Pancreas (tissue), 10 donors: ENCODE results near the gene GPR61. TPM values are rescaled to one million over a fixed set of nuclear protein-coding genes. Genes with fewer than 3 reads are reported as not detected.

Experiments
- ATAC-seq, 4 donors: fragments of 200-7000 bp; cut with Tn5 transposase; one replicate each; pipeline versions ENCODE4 v1.8.0 to v1.9.1; 2020; ENCODE audit warnings: mild to moderate bottlenecking in 4 of 4, moderate library complexity in 4 of 4
- DNase-seq, 6 donors: peaks; one replicate each; pipeline ENCODE4 v3.0.0-alpha.2; 2020
- FAIRE-seq: peaks from 2 replicates; lab custom pipeline; 2012; peaks lifted over from hg19 to GRCh38; lab: Jason Lieb, UNC
- H3K27ac ChIP-seq, 4 donors: fragments of 200-600 bp; sonication (generic); 1 replicate in 3 of 4; 2 replicates in 1 of 4; pipeline versions ENCODE4 v1.5.0 to v1.8.0; 2020
- H3K27me3 ChIP-seq, 4 donors: fragments of 200-600 bp; one replicate each; pipeline ENCODE4 v1.8.0; 2021
- H3K36me3 ChIP-seq, 3 donors: fragments of 200-600 bp; sonication (generic) in 1 of 3; one replicate each; pipeline versions ENCODE4 v1.5.0 to v1.8.0; 2020 to 2021
- H3K4me1 ChIP-seq, 3 donors: fragments of 200-600 bp; one replicate each; pipeline ENCODE4 v1.8.0; 2021
- H3K4me3 ChIP-seq, 4 donors: fragments of 200-600 bp; sonication (generic) in 2 of 4; one replicate each; pipeline versions ENCODE4 v1.5.0 to v1.8.0; 2020 to 2021
- H3K9me3 ChIP-seq, 4 donors: fragments of 200-600 bp; one replicate each; pipeline ENCODE4 v1.8.0; 2021
- CTCF ChIP-seq, 4 donors: fragments of 200-600 bp; sonication (generic) in 3 of 4; IDR thresholded peaks; one replicate each; pipeline versions ENCODE4 v1.5.0 to v1.8.0; 2021; ENCODE audit warnings: antibody characterized with exemption in 4 of 4
- WGBS, 2 donors: extraction: QIAGEN DNeasy Blood & Tissue Kit; methylation state at CpG; one replicate each; pipeline ENCODE4 v1.1.7; 2013; 5-methylcytosine and 5-hydroxymethylcytosine counted together
- intact Hi-C, 3 donors: fragments of 100-400 bp; cut with DNase I; formaldehyde crosslinking; loops; one replicate each; pipeline versions ENCODE4 v1.11.1 to v1.14.2; 2022
- polyA plus RNA-seq, 2 donors: library from polyadenylated mRNA; stranded (reverse); fragments of 200-250 nt; gene quantifications; one replicate each; pipeline ENCODE4 v1.2.3, GENCODE V29; 2013
- total RNA-seq, 6 donors: library from RNA; stranded (reverse); fragmentation: NEBNext Ultra II Directional in 4 of 6; extraction: Animal tissue kit (Norgen Biotek cat#: 25700) in 4 of 6; gene quantifications; one replicate each; pipeline versions ENCODE4 v1.2.1 to v1.2.4, GENCODE V29; 2021 to 2023
- donor health status: healthy with polysubstance abuse.
- donor health status: DM: no; HTN: no; CAD: no; lungs with moderate emphysema.
- donor health status: DM: no; HTN: no; CAD: no.
- donor health status: control.
- donor health status: control.
- donor health status: Bipolar disorder and iron deficiency.
- donor health status: DM: yes; HTN: yes; CAD: no.
- donor health status: DM: no; HTN: no; CAD: no.
- donor health status: DM: no; HTN: no; CAD: no.
- donor health status: DM: yes; HTN: yes; CAD: no.

GPR61 gene
- total and polyA plus RNA-seq, 8 donors = 0.09 to 0.19 TPM; not detected in 6

GRCh38 chr1:109500941-109501381 is 38.7 kb upstream of the GPR61 start:
- intact Hi-C loops = no loop called here
- H3K27me3 ChIP-seq = no peaks in the 10 kb centered on the region
- H3K4me3 ChIP-seq = no peak overlapping the region
- TF ChIP-seq CTCF (IDR thresholded peaks at IDR 0.05) = no peak
- H3K9me3 ChIP-seq = no peaks in the 10 kb centered on the region
- peak in 1 of 4 donors; percentile 9 for ATAC-seq
- FAIRE-seq = no peak
- H3K27ac ChIP-seq = no peak overlapping the region
- 54 to 64% methylated on average over 5 of the region's 5 CpGs for WGBS, 2 donors
- peaks cover 0 to 6% (median 0%) of the 10 kb centered on the region in 3 donors for H3K4me1 ChIP-seq
- no peak for DNase-seq
- H3K36me3 ChIP-seq = peaks cover 0 to 9% (median 3%) of the 10 kb centered on the region in 3 donors

- Histone ChIP-seq H3K9me3 (no peaks in the 10 kb centered on the region), H3K27ac (no peak overlapping the region), H3K27me3 (no peaks in the 10 kb centered on the region), H3K4me1 (peaks cover 0 to 6% (median 0%) of the 10 kb centered on the region in 3 donors), H3K4me3 (no peak overlapping the region), H3K36me3 (peaks cover 0 to under 1% (median 0%) of the 10 kb centered on the region in 3 donors)
- FAIRE-seq (no peak), ATAC-seq (no peak), DNase-seq (no peak)
- 76 to 78% methylated on average over 5 of the region's 5 CpGs for WGBS, 2 donors
- intact Hi-C loops = no loop called here
- no peak for TF ChIP-seq CTCF (IDR thresholded peaks at IDR 0.05)
These were observed 37.9 kb upstream of the GPR61 start for GRCh38 chr1:109501644-109502363.

- Histone ChIP-seq H3K4me1 (peaks cover 0 to 6% (median 0%) of the 10 kb centered on the region in 3 donors), H3K36me3 (no peaks in the 10 kb centered on the region), H3K4me3 (no peak overlapping the region), H3K9me3 (no peaks in the 10 kb centered on the region), H3K27me3 (no peaks in the 10 kb centered on the region), H3K27ac (no peak overlapping the region)
- ATAC-seq (peak; percentile 38 to 70 (median 64)), DNase-seq (no peak), FAIRE-seq (no peak)
- WGBS, 2 donors = 54 to 60% methylated on average over 3 of the region's 3 CpGs
- TF ChIP-seq CTCF (IDR thresholded peaks at IDR 0.05) = no peak
- intact Hi-C loops = no loop called here
These were observed 37.3 kb upstream of the GPR61 start for GRCh38 chr1:109502364-109502851.

GRCh38 chr1:109503935-109504334 is 35.7 kb upstream of the GPR61 start:
- FAIRE-seq (no peak), DNase-seq (no peak), ATAC-seq (no peak)
- Histone ChIP-seq H3K4me1 (peaks cover 0 to 6% (median 0%) of the 10 kb centered on the region in 3 donors), H3K4me3 (no peak overlapping the region), H3K27ac (no peak overlapping the region), H3K36me3 (no peaks in the 10 kb centered on the region), H3K27me3 (no peaks in the 10 kb centered on the region), H3K9me3 (no peaks in the 10 kb centered on the region)
- intact Hi-C loops = no loop called here
- no peak for TF ChIP-seq CTCF (IDR thresholded peaks at IDR 0.05)
- 73 to 79% methylated on average over 5 of the region's 5 CpGs for WGBS, 2 donors

GRCh38 chr1:109504974-109505373 is 34.7 kb upstream of the GPR61 start:
- H3K27me3 ChIP-seq = no peaks in the 10 kb centered on the region
- ATAC-seq (no peak), DNase-seq (no peak), FAIRE-seq (no peak)
- H3K4me1 ChIP-seq = peaks cover 0 to 6% (median 2%) of the 10 kb centered on the region in 3 donors
- H3K27ac ChIP-seq = no peak overlapping the region
- H3K4me3 ChIP-seq = no peak overlapping the region
- WGBS, 2 donors = 78 to 83% methylated on average over 1 of the region's 1 CpG
- intact Hi-C loops = no loop called here
- no peaks in the 10 kb centered on the region for H3K36me3 ChIP-seq
- no peak for TF ChIP-seq CTCF (IDR thresholded peaks at IDR 0.05)
- no peaks in the 10 kb centered on the region for H3K9me3 ChIP-seq
